WERI-Rb-1 (cell line): Measurements from ENCODE around the gene BCL2.
A peak's percentile ranks its signal among the peaks of the same experiment; 100 is the strongest.

Source experiments
- DNase-seq: peaks from one replicate; pipeline ENCODE4 v3.0.0-alpha.2; 2020
- H3K27ac ChIP-seq: fragments of 250-450 bp; sonication (Bioruptor Pico); 2 replicates; pipeline ENCODE4 v1.5.1; 2020; ENCODE audit warnings: mild to moderate bottlenecking, moderate library complexity
- H3K27me3 ChIP-seq: fragments of 250-450 bp; sonication (Bioruptor Pico); 2 replicates; pipeline ENCODE4 v1.5.1; 2021; ENCODE audit warnings: mild to moderate bottlenecking, low read depth, moderate library complexity; ENCODE audit not compliant: insufficient read depth, severe bottlenecking
- H3K36me3 ChIP-seq: fragments of 250-450 bp; sonication (Bioruptor Pico); 2 replicates; pipeline ENCODE4 v1.5.1; 2020; ENCODE audit warnings: mild to moderate bottlenecking, moderate library complexity
- H3K4me3 ChIP-seq: 2 replicates; pipeline ENCODE4 v1.5.1; 2011; ENCODE audit warnings: low read depth, mild to moderate bottlenecking, control low read depth, low read length
- H3K9me3 ChIP-seq: fragments of 250-450 bp; sonication (Bioruptor Pico); 2 replicates; pipeline ENCODE4 v1.5.1; 2021; ENCODE audit warnings: mild to moderate bottlenecking, moderate library complexity; ENCODE audit not compliant: severe bottlenecking
- TF ChIP-seq, protein P1 (sequence below): IDR thresholded peaks from 2 replicates; pipeline ENCODE4 v1.5.1; 2011; ENCODE audit warnings: low read depth, mild to moderate bottlenecking, control low read depth, inconsistent platforms, low read length

Gene BCL2

DNA sequence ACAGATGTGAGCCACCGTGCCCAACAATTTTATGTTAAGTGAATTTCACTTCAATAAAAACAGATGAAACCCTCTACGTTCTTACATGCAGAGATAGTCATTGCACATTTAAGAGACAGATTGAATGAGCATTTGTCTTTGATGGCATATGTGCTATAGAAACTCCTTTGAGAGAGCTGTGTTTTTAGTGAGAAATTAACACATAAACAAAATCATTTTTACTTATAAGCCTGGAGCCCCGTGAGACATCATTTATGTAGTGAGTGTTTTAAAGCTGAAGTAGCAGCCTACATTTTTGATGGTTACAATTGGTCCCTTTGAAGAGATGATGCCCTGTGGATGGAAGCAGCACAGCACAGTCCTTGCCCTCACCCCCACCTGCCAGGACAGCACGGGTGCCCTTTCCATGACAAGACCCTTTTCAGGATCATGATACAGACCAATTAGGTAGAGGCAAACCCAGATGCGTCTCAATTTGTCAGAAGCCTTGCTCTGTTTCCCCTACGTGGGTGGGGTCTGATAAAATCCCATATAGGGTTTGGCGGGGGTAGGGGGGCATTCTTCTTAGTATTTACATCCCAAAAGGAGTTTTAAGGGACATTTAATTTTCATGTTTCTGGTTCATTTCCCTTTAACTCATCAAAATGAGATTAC lies 237.1 kb downstream of the BCL2 start:
- no peak for DNase-seq
- H3K36me3 ChIP-seq = no peaks in the 10 kb centered on the region
- peaks cover 6% of the 10 kb centered on the region for H3K9me3 ChIP-seq
- H3K27me3 ChIP-seq = no peaks in the 10 kb centered on the region
- H3K4me3 ChIP-seq = no peak overlapping the region
- TF ChIP-seq, protein P1, sequence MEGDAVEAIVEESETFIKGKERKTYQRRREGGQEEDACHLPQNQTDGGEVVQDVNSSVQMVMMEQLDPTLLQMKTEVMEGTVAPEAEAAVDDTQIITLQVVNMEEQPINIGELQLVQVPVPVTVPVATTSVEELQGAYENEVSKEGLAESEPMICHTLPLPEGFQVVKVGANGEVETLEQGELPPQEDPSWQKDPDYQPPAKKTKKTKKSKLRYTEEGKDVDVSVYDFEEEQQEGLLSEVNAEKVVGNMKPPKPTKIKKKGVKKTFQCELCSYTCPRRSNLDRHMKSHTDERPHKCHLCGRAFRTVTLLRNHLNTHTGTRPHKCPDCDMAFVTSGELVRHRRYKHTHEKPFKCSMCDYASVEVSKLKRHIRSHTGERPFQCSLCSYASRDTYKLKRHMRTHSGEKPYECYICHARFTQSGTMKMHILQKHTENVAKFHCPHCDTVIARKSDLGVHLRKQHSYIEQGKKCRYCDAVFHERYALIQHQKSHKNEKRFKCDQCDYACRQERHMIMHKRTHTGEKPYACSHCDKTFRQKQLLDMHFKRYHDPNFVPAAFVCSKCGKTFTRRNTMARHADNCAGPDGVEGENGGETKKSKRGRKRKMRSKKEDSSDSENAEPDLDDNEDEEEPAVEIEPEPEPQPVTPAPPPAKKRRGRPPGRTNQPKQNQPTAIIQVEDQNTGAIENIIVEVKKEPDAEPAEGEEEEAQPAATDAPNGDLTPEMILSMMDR = no peak
- H3K27ac ChIP-seq = no peak overlapping the region

DNA sequence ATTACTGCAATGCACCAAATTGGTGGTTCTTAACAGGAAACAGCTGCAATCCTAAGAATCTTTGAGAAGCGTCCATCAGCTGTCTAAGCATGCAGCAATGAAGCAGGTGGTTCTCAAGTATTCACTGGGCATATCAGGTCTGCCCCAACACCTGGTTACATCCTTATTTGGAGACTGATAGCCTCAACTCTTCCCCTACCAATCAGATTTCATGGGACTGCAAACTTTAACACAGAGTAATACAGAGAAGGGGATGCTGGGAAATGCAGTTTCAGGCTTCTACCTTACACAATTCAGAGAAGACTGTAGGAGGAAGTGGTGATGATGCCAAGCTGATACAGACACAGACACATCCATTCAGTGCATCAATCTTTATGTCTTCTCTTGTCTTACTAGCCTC lies 240.5 kb downstream of the BCL2 start:
- DNase-seq = no peak
- H3K4me3 ChIP-seq = no peak overlapping the region

DNA sequence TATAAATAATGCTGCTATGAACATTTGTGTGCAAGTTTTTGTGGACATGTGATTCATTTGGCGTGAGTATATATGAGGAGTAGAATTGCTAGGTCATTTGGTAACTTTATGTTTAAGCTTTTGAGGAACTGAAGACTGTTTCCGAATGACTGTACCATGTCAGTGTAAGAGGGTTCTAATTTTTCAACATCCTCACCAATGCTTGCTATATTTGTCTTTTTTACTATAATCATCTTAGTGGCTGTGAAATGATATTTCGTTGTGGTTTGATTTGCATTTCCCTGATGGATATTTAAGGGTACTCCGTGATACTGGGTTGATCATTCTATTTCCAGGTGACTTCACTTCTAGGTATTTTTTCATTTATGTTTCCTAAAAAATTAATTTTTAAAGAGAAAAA lies 241.1 kb downstream of the BCL2 start:
- H3K36me3 ChIP-seq = no peaks in the 10 kb centered on the region
- H3K27me3 ChIP-seq = no peaks in the 10 kb centered on the region
- no peak for DNase-seq
- TF ChIP-seq, protein P1 = no peak
- H3K4me3 ChIP-seq = no peak overlapping the region
- H3K9me3 ChIP-seq = peaks cover 4% of the 10 kb centered on the region
- no peak overlapping the region for H3K27ac ChIP-seq

More for the DNA sequence above, 240.5 kb downstream of the BCL2 start:
- Histone ChIP-seq H3K27me3 (no peaks in the 10 kb centered on the region), H3K36me3 (no peaks in the 10 kb centered on the region), H3K27ac (no peak overlapping the region), H3K9me3 (peaks cover 6% of the 10 kb centered on the region)
- TF ChIP-seq, protein P1 = no peak

DNA sequence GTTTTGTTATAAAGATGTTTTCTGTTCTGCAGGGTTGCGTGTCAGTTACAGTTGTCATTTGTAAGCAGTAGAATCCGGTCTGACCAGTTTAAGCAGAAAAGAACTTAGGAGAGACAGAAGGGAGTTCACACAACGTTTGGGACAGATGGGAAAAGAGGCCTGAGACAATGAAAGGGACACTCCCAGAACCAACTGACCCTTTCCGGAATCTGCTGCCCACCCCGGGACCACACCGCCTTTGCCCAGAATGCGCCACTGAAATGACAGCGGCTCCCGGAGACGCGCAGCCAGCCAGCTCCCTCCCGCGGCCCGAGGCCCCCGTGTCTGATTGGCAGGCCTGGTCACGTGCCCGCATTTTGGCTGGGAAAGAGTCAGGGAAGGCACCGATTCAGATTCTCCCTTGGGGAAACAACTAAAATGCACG lies 244.6 kb downstream of the BCL2 start:
- Histone ChIP-seq H3K9me3 (peaks cover 2% of the 10 kb centered on the region), H3K36me3 (no peaks in the 10 kb centered on the region), H3K27me3 (no peaks in the 10 kb centered on the region), H3K27ac (no peak overlapping the region), H3K4me3 (peak overlapping the region; percentile 51)
- peak; percentile 84 for DNase-seq
- TF ChIP-seq, protein P1 = no peak

DNA sequence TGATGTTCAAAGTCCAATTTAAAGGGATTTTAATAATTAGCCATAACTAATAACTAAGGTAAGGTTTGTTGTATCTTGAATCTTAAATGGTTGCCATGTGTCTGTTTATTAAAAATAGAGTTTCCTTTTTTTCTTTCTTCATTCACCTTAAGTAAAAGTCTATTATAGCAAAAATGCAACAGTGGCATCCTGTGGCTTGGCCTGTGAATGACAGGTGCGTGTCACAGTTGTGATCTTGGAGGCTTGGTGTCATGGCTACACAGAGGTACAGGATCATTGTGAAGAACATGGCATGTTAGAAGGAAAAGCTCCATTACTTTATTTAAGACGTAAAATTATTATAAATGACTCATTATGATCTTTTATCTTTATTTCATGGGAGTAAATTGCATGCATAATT lies 246.1 kb downstream of the BCL2 start:
- no peak overlapping the region for H3K27ac ChIP-seq
- DNase-seq = no peak
- no peaks in the 10 kb centered on the region for H3K36me3 ChIP-seq
- TF ChIP-seq, protein P1 = no peak
- H3K27me3 ChIP-seq = no peaks in the 10 kb centered on the region
- H3K9me3 ChIP-seq = no peaks in the 10 kb centered on the region
- H3K4me3 ChIP-seq = no peak overlapping the region
